Keratinocyte (primary cell): ENCODE data around the gene ADARB2. TPM values are rescaled to one million over a fixed set of nuclear protein-coding genes. Genes with fewer than 3 reads are reported as not detected.

Experiments
- DNase-seq: peaks from one replicate; pipeline ENCODE4 v3.0.0-alpha.2; 2011; ENCODE audit warnings: low read depth, missing footprints, low spot score
- FAIRE-seq: peaks from 2 replicates; lab custom pipeline; 2011; peaks lifted over from hg19 to GRCh38; lab: Jason Lieb, UNC
- H2AFZ ChIP-seq: 2 replicates; pipeline ENCODE4 v1.6.0; 2012; ENCODE audit warnings: low read length, control low read depth, inconsistent platforms; ENCODE audit not compliant: control insufficient read depth
- H3K27ac ChIP-seq: 2 replicates; pipeline ENCODE4 v1.5.1; 2011; ENCODE audit warnings: low read length; ENCODE audit not compliant: control insufficient read depth, insufficient read depth
- H3K27me3 ChIP-seq: 3 replicates; pipeline ENCODE4 v1.6.0; 2011; ENCODE audit warnings: low read length; ENCODE audit not compliant: control insufficient read depth, insufficient read depth; ENCODE audit errors: extremely low read depth
- H3K36me3 ChIP-seq, 2 experiments: 2 replicates in 1 of 2; 3 replicates in 1 of 2; pipeline ENCODE4 v1.5.1; 2011; ENCODE audit warnings: low read length in 2 of 2, mild to moderate bottlenecking in 1 of 2; ENCODE audit not compliant: control insufficient read depth in 2 of 2, insufficient read depth in 2 of 2; ENCODE audit errors: extremely low read depth in 1 of 2
- H3K4me1 ChIP-seq: 3 replicates; pipeline ENCODE4 v1.5.1; 2011; ENCODE audit warnings: low read length; ENCODE audit not compliant: control insufficient read depth, insufficient read depth; ENCODE audit errors: extremely low read depth
- H3K4me2 ChIP-seq: 3 replicates; pipeline ENCODE4 v1.6.0; 2011; ENCODE audit warnings: low read depth, low read length; ENCODE audit not compliant: control insufficient read depth, insufficient read depth; ENCODE audit errors: extremely low read depth
- H3K4me3 ChIP-seq, 3 experiments: fragments of 200-600 bp in 1 of 3; sonication (generic) in 1 of 3; 2 replicates in 2 of 3; 3 replicates in 1 of 3; pipeline ENCODE4 v1.5.1; 2011 to 2016; ENCODE audit warnings: low read length in 3 of 3, mild to moderate bottlenecking in 3 of 3, control low read depth in 2 of 3, inconsistent platforms in 1 of 3, low read depth in 1 of 3, mixed read lengths in 1 of 3, mixed run types in 1 of 3, moderate library complexity in 1 of 3; ENCODE audit not compliant: control insufficient read depth in 2 of 3, insufficient read depth in 2 of 3; ENCODE audit errors: extremely low read depth in 1 of 3
- H3K79me2 ChIP-seq: 2 replicates; pipeline ENCODE4 v1.6.0; 2012; ENCODE audit warnings: low read length; ENCODE audit not compliant: control insufficient read depth, insufficient read depth
- H3K9ac ChIP-seq: 3 replicates; pipeline ENCODE4 v1.6.0; 2011; ENCODE audit warnings: low read length; ENCODE audit not compliant: control insufficient read depth, insufficient read depth; ENCODE audit errors: extremely low read depth
- H3K9me1 ChIP-seq: 3 replicates; pipeline ENCODE4 v1.6.0; 2011; ENCODE audit warnings: low read length; ENCODE audit not compliant: control insufficient read depth, insufficient read depth; ENCODE audit errors: extremely low read depth
- H3K9me3 ChIP-seq: 2 replicates; pipeline ENCODE4 v1.5.1; 2012; ENCODE audit warnings: low read depth, low read length; ENCODE audit not compliant: control insufficient read depth
- H4K20me1 ChIP-seq: 3 replicates; pipeline ENCODE4 v1.6.0; 2011; ENCODE audit warnings: low read length; ENCODE audit not compliant: control insufficient read depth, insufficient read depth; ENCODE audit errors: extremely low read depth
- CTCF ChIP-seq, 3 experiments: IDR thresholded peaks in 1 of 3; conservative IDR thresholded peaks in 1 of 3; optimal IDR thresholded peaks in 1 of 3; 2 replicates in 2 of 3; 3 replicates in 1 of 3; pipeline versions ENCODE3 to v1.5.1; 2011; ENCODE audit warnings: low read length in 3 of 3, mild to moderate bottlenecking in 3 of 3, moderate library complexity in 2 of 3, control low read depth in 1 of 3, inconsistent platforms in 1 of 3; ENCODE audit not compliant: insufficient read depth in 2 of 3; ENCODE audit errors: extremely low read depth in 1 of 3
- EZH2 ChIP-seq: IDR thresholded peaks from one replicate; pipeline ENCODE4 v1.6.1; 2012; ENCODE audit warnings: inconsistent platforms, mild to moderate bottlenecking, low read length, moderate library complexity
- dilution Hi-C: fragments of 300-500 bp; cut with MboI; formaldehyde crosslinking; loops from one replicate; pipeline ENCODE4 v1.7.0; 2020; ENCODE audit warnings: low sequenced_read_pairs; ENCODE audit not compliant: extremely low pct_ligation_motif_present
- polyA plus RNA-seq, 5 experiments: library from polyadenylated mRNA; depleted of rRNA in 3 of 5; stranded (reverse) in 3 of 5; stranded (forward) in 1 of 5; unstranded in 1 of 5; fragments of >200 nt; gene quantifications; 1 replicate in 1 of 5; 2 replicates in 3 of 5; 3 replicates in 1 of 5; pipeline versions ENCODE4 v1.2.1 to v1.2.3, GENCODE V29; 2011 to 2012; ENCODE audit warnings: missing spikeins in 2 of 5, low read depth in 1 of 5, low replicate concordance in 1 of 5

ADARB2 gene
- polyA plus RNA-seq, 1 donor (not counting 4 experiments of a cell fraction or from before 2014, with no cell fraction given) = not detected

- Histone ChIP-seq H3K4me1 (no peaks in the 10 kb centered on the region), H3K9me3 (peaks cover 4% of the 10 kb centered on the region), H3K27me3 (no peaks in the 10 kb centered on the region), H3K9me1 (no peaks in the 10 kb centered on the region), H2AFZ (no peak overlapping the region), H4K20me1 (no peaks in the 10 kb centered on the region), H3K9ac (no peak overlapping the region), H3K36me3 (no peaks in the 10 kb centered on the region), H3K4me3 (no peak overlapping the region), H3K27ac (no peak overlapping the region), H3K4me2 (no peak overlapping the region), H3K79me2 (no peaks in the 10 kb centered on the region)
- FAIRE-seq (no peak), DNase-seq (no peak)
- TF ChIP-seq EZH2 = no peak
- no peak for TF ChIP-seq CTCF (optimal IDR thresholded peaks at IDR 0.05 in 1 of 3, IDR thresholded peaks at IDR 0.05 in 1 of 3, conservative IDR thresholded peaks at IDR 0.05 in 1 of 3; ENCODE audit: extremely low read depth in 1 of 3, insufficient read depth in 2 of 3, low read length in 3 of 3)
- dilution Hi-C loops = no loop called here
Observed at GRCh38 chr10:1483246-1483645, 254.1 kb downstream of the ADARB2 start.

GRCh38 chr10:1477578-1477977 is 259.7 kb downstream of the ADARB2 start:
- H3K4me1 ChIP-seq = no peaks in the 10 kb centered on the region
- peaks cover 7% of the 10 kb centered on the region for H3K9me3 ChIP-seq
- H3K4me3 ChIP-seq = no peak overlapping the region
- H4K20me1 ChIP-seq = no peaks in the 10 kb centered on the region
- dilution Hi-C loops = no loop called here
- H3K9ac ChIP-seq = no peak overlapping the region
- H3K4me2 ChIP-seq = no peak overlapping the region
- H3K36me3 ChIP-seq = no peaks in the 10 kb centered on the region
- FAIRE-seq (no peak), DNase-seq (no peak)
- H3K79me2 ChIP-seq = no peaks in the 10 kb centered on the region
- TF ChIP-seq CTCF (optimal IDR thresholded peaks at IDR 0.05 in 1 of 3, IDR thresholded peaks at IDR 0.05 in 1 of 3, conservative IDR thresholded peaks at IDR 0.05 in 1 of 3; ENCODE audit: extremely low read depth in 1 of 3, insufficient read depth in 2 of 3, low read length in 3 of 3) = no peak
- no peak for TF ChIP-seq EZH2
- H3K9me1 ChIP-seq = no peaks in the 10 kb centered on the region
- H3K27ac ChIP-seq = no peak overlapping the region
- no peak overlapping the region for H2AFZ ChIP-seq
- H3K27me3 ChIP-seq = no peaks in the 10 kb centered on the region
